HG02840 (cell line): Measurements from ENCODE around the gene TMEM217.
"Not testable (repeated sequence)": the region's sequence is repeated elsewhere in the genome, so short reads cannot be mapped to it uniquely, and the experiment has no call there.

Source experiments
- ATAC-seq: cut with Tn5 transposase; IDR thresholded peaks from one replicate; pipeline ENCODE4 v1.9.1; 2021; ENCODE audit warnings: mild to moderate bottlenecking, moderate library complexity, moderate number of reproducible peaks; ENCODE audit not compliant: unreplicated experiment, low FRiP score

TMEM217 gene

DNA sequence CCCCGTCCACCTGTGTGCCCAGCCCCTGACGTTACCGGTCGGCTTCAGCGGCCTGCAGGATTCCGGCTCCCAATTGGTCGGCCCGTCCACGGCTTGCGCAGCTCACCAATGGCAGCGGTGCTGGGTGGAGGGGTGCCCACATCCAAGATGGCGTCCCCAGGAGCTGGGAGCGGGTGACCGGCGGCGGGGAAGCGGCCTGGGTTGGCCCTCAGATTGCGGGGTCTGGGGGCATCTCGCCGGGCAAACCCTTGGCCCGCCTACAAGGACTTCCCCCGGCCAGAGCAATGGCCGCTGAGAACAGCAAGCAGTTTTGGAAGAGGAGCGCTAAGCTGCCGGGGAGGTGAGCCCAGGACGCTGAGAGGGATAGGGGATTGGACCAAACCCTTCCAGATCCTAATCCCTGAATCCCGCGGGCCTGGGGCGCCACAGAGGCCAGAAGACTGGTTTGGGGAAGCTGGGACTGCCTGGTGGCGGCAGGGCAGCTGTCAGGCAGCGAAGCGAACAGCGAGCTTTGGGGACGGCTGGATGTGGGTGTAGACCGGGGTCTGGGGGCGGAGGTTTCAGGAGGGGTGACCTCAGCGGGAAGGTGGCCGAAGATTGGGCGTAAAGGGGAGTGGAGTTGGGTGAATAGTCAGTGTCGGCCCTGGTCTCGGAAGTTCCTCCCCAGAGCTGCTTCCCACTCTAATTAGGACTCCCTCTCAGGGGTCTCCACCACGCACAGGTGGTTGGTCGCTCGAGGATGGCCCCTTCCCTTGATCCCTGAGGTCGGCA is at the start of gene TMEM217, which contains the start of gene TBC1D22B:
TMEM217 (minus strand) TSS at position 511 of the 771 bp plus-strand sequence. CDS start 39,114 bp downstream, outside the sequence.
TBC1D22B (plus strand) TSS at position 139 of the 771 bp plus-strand sequence; CDS start at position 285, 146 bp downstream.
- ATAC-seq, result peak; percentile 92

- not testable (repeated sequence) for ATAC-seq
Observed at GRCh38 chr6:37307484-37307883, 49.5 kb upstream of the TMEM217 start.

DNA sequence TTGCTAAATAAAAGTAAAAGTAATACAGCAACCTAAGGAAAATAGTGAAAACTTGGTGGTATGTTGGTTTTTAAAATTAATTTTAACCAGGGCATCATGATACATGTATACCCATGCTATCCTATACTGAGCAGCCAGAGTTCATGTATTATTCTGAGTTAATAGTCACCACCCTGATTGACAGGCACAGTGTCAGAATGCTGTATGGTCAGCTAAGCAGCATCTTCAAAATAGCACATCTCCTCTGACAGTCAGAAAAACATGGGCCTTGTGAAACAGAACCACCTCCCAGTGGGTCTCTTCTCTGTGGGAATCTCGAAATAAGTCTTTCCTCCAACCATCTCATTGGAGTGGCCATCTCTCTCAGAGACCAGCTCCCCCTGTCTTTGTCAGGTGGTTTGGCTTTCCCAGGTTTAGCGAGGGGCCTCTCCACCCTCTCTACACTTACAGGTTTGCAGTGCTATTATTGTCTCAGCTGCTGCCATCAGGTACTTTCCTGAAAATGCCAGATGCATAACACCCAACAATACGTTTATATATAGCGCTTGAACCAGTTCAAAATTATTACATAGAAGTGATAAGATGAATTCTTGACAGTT is 48.8 kb upstream of the TMEM217 start:
- no peak for ATAC-seq

DNA sequence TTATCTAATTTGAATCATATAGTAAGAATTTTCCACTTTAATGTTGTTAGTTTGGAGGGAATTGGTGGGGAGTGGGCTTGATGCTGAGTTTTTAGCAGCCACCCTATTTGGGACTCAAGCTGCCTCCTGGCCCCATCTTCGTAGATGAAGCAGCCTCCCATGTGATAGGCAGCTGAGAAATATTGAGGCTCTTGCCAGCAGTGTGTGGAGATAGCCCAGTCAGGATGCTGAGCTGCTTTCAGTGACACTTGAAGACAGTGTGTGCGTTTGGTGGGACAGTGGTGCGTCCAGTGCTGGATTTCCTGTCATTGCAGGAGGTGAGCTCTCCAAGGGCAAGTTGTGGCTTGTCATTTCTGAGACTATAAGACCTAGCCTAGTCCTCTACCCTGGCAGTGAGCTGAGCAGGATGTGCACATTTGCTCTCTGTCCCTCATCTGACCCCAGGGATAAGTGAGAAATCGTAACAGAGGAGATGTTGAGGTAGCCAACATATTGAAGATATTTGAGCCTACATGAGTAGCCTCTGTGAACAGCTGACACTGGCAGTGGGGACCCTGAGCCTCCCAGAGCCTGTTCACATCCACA is 48.0 kb upstream of the TMEM217 start:
- ATAC-seq, result no peak

DNA sequence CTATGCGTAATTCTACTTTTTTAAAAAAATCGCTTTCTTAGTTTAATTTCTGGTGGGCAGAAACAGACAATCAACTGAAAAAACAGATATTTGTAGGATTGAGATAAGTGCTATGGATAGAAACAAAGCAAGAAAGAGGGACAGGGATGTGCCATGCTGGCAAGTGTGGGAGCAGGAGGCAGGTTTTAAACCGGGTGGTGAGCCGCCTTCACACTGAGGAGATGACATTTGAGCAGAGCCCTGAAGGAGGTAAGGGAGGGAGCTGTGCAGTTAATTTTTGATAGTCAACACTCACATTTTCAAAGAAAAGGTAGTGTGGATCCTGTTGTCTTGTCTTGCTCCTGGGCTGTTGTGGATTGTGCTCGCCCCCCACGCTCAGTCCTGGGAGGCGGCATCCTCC is 46.8 kb upstream of the TMEM217 start:
- no peak for ATAC-seq

DNA sequence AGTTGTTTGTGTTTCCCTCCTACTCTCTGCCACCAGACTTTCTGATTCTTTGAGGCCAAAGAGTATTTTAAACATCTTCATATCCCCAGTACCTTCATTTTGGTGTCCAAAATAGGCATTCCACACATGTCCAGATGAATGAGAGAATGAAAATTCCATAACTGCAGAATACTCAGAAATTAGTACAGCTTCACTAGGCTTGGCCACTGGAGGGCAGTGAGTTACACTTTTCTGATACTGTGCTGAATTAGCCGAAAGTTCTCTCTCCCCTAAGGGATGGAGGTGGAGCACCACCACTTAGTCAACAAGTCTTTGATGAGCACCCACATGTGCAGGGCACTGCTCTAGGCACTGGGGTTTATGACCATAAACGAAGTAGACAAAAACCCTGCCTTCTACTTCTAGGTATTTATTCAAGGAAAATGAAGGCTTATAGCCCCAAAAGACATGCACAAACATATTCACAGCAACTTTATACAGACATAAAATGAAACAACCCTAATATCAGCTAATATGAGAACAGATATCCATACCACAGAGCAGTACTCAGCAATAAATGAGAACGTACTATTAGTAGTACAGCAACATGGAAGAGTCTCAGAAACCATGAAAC is 46.1 kb upstream of the TMEM217 start:
- no peak for ATAC-seq

GRCh38 chr6:37303091-37303660 is 45.2 kb upstream of the TMEM217 start:
- ATAC-seq, result no peak

GRCh38 chr6:37302086-37302686 is 44.2 kb upstream of the TMEM217 start:
- ATAC-seq, result no peak

- ATAC-seq, result no peak
Observed at GRCh38 chr6:37299990-37300389, 42.0 kb upstream of the TMEM217 start.

GRCh38 chr6:37298958-37299357 is 41.0 kb upstream of the TMEM217 start:
- no peak for ATAC-seq

- ATAC-seq, result not testable (repeated sequence)
Observed at GRCh38 chr6:37297637-37298036, 39.7 kb upstream of the TMEM217 start.

GRCh38 chr6:37293426-37293825 is 35.5 kb upstream of the TMEM217 start:
- ATAC-seq, result no peak

GRCh38 chr6:37289931-37290330 is 32.0 kb upstream of the TMEM217 start:
- ATAC-seq, result no peak

GRCh38 chr6:37288247-37288646 is 30.3 kb upstream of the TMEM217 start:
- no peak for ATAC-seq

- no peak for ATAC-seq
Observed at GRCh38 chr6:37287519-37288157, 29.7 kb upstream of the TMEM217 start.

DNA sequence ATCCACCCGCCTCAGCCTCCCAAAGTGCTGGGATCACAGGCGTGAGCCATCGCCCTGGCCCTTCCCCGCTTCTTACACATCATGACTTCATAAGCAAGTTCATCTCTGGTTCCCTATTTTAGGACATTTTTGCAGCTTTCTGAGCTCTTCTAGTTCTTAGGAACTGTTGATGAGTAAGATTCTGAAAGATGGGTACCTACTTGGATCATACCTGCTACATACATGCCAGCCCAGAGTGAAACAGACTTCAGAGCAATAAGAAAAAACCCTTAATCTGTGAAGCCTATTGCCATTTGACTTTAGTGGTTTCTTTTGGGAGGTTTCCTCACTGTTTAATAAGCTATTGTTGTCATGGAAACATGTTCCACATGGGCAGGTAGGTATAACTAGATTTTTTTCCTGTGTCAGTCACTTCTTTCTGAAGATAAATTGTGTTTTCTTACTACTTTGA is 27.9 kb upstream of the TMEM217 start:
- ATAC-seq, result no peak

DNA sequence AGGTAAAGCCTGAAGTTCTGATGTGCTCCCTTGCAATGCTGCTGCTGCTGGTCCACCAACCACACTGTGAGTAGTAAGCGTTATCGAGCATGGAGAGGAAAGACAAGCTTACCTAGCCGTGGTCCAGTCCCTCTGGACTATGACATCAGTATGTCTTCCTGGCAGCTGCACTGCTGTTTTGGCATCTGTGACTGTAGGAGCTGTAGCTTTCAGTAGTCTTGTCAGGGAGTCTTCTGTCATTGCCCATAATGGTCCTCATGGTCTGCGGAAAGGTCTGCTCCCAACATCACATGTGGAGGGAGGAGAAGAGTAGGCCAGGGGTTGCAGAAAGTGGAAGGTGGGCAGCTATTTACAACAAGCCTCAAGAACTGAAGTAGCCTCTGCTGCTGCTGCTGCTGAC is 26.8 kb upstream of the TMEM217 start:
- ATAC-seq, result no peak

GRCh38 chr6:37283671-37284151 is 25.8 kb upstream of the TMEM217 start:
- ATAC-seq, result no peak

DNA sequence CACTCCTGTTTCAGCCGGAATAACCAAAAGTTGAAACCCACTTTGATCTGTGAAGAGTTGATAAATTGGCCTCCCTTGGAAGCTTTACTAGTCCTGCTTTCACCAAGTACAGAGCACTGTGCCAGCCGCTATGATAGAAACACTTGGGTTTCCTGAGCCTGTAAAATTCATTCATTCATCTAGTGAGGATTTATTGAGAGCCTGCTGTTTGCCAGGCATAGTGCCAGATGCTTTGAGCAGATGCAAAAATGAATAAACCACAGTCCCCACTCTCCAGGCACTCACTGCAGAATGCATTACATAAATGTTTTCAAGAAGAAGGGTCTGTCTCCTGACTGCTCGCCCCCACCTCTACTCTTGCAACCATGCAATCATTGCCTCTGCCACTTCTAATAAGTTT is 25.3 kb upstream of the TMEM217 start:
- ATAC-seq, result no peak

GRCh38 chr6:37282371-37282770 is 24.4 kb upstream of the TMEM217 start:
- no peak for ATAC-seq
